ENCODE results near the gene SLC16A13.
"Not testable (repeated sequence)": the region's sequence is repeated elsewhere in the genome, so short reads cannot be mapped to it uniquely, and the experiment has no call there.

SLC16A13 gene, protein sequence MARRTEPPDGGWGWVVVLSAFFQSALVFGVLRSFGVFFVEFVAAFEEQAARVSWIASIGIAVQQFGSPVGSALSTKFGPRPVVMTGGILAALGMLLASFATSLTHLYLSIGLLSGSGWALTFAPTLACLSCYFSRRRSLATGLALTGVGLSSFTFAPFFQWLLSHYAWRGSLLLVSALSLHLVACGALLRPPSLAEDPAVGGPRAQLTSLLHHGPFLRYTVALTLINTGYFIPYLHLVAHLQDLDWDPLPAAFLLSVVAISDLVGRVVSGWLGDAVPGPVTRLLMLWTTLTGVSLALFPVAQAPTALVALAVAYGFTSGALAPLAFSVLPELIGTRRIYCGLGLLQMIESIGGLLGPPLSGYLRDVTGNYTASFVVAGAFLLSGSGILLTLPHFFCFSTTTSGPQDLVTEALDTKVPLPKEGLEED

DNA sequence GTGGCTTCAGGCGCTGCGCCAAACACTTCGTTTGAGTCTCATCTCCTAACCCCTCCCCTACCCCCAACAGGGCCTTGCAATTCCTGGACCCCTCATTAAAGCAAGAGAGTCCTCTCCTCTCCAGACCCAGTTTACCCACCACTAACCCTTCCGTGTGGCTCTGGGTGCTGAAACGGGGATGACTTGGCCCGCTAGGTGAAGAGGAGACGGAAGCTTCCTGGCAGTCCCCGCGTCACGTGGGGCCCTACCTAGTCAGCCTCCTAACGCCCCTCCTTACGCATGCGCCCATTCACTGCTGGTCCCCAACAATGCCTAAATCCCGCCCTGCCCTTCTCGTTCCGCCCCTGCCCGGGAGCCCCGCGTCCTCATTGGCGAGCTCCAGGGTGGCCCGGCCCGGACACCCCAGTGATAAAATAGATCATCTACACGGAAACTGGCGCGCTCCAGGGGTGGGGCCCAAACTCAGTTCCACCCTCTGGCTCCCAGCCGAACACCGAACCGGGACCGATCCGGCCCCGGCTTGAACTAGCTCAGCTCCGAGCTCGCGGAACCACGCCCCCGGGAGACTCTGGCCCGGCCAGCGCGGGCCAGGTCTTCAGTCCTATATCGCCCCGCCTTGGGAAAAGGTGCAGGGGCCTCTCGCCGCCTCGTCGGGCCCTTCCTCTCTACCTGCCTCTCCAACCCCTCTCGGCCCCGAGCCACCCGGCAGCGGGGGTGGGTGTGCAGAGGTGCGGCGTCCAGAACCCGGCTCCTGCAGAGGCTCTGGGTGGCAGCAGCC is at the start of gene SLC16A13:
Gene SLC16A13, plus strand, starts transcription at position 425 of the 778 bp plus-strand sequence. CDS start 368 bp downstream, outside the sequence.
- DNase-seq, result peak; percentile 98

DNA sequence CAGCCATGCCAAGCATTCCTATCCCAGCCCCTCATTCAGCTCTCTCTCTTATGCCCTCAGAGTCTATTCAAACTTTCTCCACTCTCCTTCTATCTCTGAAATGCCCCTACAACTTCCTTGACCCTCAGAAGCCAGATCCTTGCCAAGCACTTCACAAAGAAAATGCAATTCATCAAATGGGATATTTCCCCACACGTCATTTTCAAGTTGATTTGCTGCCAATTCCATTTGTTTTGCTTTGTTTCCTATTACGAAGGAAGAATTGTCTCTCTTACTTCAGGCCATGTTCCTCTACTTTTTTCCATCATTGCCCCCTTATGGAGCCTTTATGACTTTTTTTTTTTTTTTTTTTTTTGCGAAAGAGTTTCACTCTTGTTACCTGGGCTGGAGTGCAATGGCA is 49.1 kb upstream of the SLC16A13 start:
- no peak for DNase-seq

DNA sequence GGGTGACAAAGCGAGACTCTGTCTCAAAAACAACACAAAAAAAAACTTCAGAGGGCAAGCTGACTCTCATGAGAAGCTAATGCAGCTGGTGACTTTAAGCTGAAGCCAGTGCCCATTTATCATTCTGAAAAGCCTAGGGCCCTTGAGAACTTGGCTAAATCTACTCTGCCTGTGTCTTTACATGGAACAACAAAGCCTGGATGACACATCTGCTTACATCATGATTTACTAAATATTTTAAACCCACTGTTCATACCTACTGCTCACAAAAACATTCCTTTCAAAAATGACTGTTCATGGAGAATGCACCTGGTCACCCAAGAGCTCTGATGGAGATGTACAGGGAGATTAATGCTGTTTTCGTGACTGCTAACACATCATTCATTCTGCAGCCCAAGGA is 46.0 kb upstream of the SLC16A13 start:
- DNase-seq, result no peak

DNA sequence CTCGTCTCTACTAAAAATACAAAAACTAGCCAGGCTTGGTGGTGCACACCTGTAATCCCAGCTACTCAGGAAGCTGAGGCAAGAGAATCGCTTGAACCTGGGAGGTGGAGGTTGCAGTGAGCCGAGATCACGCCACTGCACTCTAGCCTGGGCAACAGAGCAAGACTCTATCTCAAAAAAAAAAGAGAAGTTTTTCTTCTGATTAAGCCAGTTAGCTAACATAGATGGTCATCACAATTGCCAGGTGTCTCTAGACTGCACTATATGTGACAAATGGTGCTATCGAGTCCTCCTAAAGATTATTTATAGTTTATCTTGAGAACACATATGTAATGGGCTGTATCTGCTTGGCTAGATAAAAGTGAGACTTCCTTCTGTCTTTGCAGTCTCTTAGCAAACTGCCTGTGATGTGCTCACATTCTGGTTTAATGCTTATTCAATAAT is 42.2 kb upstream of the SLC16A13 start:
- DNase-seq, result not testable (repeated sequence)

DNA sequence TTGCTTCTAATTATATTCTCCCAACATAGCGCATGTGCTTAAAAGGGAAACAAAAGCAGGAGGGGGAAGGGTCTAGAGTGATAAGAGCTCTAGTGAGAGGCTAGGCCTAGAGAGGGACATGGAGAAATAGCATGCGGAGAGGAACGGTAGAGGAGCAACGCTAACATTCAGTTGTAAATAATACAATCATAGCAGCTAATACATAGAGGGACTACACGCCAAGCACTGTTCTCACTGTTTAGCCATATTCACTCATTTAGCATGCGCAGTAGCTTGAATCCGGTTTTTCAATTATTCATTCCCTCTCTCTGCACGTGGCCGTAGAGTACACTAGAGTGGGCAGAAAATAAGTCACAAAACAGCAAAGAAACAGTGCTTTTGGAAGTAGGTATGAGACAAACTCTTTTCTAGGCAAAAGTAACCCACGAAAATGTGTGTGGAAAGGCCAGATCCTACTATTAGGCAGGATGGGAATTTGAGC is 41.7 kb upstream of the SLC16A13 start:
- no peak for DNase-seq

DNA sequence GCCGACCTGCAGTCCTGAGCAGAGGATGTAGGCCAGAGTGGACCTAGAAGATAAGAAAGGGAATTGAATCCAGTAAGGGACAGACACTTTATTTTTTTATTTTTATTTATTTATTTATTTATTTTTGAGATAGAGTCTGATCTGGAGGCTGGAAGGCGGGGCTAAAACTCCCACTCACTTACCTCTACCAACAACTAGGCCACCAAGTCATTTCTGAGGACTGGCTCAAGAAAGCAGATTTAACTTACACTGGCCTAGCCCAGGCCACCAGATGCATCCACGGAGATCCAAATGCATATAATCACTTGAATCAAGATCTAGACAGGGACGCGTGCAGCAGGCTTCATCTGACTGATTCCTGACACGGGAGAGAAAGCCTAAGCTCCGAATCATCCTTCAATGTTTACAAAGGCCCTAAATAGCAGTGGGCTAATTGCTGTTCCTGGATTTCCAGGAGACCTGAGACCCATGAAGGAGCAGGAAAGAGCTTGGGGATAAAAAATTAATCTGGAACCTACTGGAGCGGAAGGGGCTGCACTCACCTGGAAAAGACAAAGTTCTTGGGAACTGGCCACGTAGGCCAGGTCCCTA is 41.1 kb upstream of the SLC16A13 start:
- no peak for DNase-seq

DNA sequence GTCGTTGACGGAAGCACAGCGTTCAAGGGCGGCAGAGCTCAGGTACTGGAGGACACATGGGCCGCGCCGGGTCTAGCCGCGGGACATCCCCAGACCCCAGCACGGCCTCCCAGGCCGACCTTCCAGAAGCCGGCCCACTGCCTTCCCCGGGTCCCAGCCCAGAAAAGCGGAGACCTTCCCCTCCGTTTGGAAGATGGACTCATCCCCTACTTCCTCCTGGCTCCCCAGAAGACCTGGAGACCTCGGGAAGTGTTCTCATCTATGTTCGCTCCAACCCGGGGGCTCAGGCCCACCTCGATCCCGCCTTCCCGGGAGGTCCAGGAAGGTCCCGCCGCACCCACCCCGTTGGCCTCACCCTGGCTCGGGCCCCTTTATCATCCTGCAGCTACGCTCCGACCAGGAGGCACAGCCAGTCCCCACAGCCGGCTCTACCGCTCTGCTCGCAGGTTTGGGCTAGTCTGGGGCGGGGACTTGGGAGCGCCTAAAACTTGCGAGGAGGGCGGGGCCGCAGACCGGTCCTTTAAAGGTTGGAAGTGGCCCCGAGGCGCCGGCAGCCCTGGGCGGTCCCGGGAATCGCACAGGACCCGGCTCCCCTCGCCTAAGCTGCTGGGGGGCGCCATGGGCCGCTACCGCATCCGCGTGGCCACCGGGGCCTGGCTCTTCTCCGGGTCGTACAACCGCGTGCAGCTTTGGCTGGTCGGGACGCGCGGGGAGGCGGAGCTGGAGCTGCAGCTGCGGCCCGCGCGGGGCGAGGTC is 40.1 kb upstream of the SLC16A13 start, which contains the start of gene ALOX12:
Gene ALOX12, plus strand, starts transcription at position 550 of the 756 bp plus-strand sequence. Its CDS starts 69 bp downstream, at position 619.
- DNase-seq, result no peak

DNA sequence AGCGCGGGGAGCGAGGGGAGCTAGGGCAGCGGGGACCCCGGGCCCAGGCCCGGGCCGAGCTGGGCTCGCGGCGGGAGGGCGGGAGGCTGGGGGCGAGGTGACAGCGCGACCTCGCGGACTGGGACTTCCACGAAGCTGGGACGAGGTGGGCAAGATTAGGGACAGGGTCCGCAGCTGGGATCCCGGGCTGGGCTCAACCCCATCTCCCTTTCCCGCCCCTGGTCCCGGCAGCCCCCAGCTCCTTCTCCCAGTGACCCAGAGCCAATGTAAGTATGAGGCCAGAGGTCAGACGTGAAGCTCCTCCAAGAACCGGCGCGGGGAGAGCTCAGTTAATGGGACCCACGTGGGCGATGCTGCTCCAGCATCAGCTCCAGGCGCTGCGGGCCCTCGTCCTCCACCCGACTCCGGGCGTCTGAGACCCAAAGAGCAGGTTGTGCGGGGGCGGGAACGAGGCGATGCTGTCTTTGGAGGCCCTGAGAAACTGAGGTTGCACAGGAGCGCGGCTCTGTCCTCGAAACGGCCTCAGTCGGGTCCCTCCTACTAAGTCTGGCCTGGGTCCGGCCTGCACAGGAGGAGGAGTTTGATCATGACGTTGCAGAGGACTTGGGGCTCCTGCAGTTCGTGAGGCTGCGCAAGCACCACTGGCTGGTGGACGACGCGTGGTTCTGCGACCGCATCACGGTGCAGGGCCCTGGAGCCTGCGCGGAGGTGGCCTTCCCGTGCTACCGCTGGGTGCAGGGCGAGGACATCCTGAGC is 39.4 kb upstream of the SLC16A13 start:
- no peak for DNase-seq

DNA sequence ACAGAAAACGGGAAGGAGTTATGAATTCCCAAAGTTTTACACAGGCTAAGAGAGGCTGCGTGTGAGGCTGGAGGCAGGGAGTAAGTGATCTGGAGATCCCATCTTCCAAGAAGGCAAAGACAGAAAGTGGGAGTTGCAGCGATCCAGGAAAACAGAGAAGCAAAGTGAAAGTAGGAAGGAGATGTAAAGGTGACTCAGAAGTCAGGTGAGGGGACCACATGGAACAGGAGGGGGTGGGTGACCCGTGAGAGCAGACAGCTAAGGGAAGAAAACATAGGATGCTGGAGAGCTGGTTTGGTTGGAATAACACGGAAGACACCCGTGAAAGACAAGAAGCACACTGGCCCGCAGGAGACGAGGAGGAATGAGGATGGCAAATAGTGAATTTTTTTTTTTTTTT is 38.6 kb upstream of the SLC16A13 start:
- DNase-seq, result no peak

DNA sequence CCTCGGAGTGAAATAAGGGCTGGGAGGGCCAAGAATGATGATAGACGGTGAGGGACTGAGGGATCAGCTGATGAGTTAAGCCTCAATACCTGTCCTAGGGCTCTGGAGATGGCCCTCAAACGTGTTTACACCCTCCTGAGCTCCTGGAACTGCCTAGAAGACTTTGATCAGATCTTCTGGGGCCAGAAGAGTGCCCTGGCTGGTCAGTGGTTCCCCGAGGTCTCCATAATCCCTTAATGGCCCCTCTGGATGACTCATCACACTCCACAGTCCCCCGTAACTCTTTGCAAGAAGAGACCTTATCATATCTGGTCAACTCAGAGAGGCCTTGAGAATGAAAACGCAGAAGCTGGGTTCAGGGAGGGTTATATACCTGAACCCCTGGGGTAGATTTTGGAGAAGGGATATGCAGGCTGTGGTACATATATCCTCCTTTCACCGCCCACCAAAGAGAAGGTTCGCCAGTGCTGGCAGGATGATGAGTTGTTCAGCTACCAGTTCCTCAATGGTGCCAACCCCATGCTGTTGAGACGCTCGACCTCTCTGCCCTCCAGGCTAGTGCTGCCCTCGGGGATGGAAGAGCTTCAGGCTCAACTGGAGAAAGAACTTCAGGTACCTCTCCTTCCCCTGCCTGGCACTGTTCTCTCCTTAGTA is 36.8 kb upstream of the SLC16A13 start:
- DNase-seq, result no peak

DNA sequence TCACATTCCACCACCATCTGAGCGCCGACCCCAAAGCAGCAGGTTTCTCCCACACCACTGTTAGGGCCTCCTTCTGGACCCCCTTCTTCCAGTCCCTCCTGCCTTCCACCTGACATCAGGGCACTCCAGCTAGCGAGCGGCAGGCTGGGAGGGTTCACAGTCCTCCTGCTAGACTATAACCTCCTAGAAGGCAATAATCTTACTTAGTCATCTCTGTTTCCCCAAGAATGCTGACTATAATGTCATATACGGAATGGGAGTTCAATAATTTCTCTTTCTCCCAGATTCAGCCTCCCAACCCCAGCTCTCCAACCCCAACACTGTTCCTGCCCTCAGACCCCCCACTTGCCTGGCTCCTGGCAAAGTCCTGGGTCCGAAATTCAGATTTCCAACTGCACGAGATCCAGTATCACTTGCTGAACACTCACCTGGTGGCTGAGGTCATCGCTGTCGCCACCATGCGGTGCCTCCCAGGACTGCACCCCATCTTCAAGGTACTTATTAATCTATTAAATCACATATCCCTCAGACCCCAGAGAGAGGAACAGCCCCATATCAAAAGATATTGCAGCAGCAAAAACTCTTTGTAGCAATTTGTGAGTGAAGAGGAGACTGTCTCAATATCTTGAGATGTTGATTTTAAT is 34.4 kb upstream of the SLC16A13 start:
- no peak for DNase-seq

DNA sequence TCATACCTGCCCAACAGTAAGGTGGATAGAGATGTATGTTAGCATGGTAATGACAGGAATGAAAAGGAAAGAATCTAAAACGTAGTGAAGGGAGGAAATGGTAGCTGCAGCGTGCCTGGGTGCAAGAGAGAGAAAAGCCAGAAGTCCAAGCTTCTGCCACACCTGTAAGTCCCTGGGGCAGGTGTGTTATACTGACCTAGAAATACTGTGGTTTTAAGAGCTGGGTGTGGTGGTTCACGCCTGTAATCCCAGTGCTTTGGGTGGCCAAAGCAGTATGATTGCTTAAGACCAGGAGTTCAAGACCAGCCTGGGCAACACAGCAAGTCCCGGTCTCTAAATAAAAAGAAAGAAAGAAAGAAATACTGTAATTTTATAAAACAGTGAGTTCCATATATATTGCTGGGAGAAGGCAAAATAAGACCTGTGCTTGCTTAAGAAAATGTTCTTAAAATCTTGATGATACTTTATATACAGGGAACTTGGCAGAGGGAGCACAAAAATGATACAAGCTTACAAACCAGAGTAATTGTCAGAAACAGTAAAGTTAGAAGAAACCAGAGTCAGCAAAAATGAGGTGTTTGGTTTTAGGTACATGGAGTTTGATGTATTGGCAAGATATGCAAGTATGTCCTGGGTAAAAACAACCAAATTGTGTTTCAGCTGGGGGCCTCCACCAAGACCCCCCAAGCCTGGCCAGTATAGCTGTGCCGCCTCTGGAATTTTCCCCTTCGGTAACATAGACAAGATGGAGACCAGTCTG is 33.3 kb upstream of the SLC16A13 start:
- no peak for DNase-seq

DNA sequence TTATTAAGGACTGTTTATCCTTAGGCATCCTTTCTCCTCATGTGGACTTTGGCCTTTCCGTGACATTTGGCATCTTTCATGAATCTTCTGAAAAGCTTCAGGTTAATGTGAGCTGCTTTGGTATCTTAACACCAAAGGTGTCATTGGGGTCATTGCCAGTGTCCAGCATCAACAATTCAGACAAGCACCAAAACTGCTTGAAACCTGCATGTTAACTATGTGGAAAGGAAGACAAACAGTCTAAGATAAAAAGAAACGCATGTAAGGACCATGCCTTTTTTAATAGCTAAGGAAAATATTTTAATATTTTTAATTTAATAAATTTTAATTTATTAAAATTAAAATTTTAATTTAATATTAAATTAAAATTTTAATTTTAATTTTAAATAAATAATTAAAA is 32.1 kb upstream of the SLC16A13 start:
- DNase-seq, result no peak

DNA sequence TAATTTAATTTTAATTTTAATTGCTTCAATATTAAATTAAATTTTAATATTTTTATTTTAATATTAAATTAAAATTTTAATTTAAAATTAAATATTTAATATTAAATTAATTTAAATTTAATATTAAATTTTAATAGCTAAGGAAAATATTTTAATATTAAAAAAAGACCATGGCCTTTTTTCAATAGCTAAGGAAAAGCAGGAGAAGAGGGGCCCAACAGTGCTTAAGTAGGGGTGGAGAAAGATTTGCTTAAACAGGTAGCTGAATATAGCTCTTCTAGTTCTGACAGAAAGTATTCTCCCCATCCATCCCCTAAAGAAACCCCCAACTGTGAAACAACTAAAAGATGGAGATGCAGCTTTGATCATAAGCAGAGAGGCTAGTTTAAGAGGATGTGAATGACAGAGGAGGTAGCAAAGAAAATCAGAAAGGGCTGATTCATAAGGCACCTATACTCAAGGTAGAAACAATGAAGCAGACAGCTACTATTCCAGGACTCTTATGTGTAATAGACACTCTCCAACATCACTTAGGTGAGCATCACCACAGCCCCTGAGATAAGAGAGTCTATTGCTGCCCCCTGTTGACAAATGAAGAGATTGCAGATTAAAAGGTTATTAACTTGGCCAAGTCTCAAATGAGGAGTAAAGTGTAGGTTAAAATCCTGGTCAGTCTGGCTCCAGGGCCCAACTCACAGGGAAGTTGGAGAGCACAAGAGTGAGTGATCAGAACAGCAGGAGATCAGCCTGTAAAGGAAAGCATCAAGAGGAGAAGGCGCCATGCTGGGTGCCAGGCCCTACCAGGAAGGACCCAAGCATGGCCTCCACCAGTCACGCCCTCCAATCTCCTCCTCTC is 31.2 kb upstream of the SLC16A13 start:
- peak; percentile 33 for DNase-seq

DNA sequence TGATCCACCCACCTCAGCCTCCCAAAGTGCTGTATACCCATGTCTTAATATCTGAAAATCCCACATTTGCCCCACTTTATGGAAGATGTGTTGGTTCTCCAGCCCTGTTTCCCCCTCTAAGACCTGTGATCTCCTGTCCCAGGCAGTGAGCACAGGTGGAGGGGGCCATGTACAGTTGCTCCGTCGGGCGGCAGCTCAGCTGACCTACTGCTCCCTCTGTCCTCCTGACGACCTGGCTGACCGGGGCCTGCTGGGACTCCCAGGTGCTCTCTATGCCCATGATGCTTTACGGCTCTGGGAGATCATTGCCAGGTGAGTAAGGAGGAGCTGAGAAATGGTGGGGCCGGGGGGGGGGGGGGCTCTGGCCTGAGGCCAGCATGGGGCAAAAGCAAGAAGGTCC is 30.1 kb upstream of the SLC16A13 start:
- DNase-seq, result no peak

DNA sequence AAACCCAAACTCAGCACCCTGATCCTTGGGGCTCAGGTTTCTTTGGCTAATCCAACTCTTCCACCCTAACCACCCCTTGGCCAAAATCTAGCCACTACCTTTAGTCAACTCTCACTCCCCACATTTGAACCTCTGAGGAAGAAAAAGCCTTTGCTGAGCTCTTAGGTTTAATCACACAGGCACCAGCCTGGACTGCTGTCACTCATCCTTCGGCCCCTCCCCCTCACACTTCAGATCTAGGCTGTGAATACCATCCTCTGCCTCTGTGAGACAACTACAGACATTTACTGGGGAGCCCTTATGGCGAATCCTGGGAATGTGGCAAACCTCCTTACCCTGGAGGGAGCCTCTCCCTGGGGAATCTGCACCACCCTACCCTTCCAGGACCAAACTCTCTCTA is 28.7 kb upstream of the SLC16A13 start:
- DNase-seq, result no peak

DNA sequence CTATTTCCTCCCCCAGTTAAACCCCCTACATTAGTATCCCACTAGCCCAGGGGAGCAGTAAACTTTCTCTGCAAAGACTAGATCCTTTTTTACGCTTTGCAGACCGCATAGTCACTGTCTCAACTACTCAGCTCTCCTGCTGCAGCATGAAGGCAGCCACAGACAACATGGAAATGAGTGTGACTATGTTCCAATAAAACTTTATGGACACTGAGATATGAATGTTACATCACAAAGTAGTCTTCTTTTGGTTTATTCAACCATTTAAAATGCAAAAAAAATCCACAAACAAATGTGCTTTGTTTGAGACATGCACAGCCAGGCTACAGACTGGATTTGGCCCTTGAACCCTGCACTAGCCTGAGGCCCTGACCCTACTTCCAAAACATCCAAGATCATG is 25.3 kb upstream of the SLC16A13 start:
- DNase-seq, result no peak

DNA sequence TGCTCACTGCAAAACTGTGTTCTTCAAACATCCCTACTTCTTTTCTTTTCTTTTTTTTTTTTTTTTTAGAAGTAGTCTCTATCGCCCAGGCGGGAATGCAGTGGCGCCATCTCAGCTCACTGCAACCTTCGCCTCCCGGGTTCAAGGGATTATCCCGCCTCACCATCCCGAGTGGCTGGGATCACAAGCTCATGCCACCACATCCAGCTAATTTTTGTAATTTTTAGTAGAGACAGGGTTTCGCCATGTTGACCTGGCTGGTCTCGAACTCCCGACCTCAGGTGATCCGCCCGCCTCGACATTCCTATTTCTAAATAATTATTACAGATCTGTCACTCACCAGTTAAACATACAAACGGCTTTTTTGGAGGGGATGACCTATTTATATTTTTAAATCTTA is 24.4 kb upstream of the SLC16A13 start:
- DNase-seq, result no peak

DNA sequence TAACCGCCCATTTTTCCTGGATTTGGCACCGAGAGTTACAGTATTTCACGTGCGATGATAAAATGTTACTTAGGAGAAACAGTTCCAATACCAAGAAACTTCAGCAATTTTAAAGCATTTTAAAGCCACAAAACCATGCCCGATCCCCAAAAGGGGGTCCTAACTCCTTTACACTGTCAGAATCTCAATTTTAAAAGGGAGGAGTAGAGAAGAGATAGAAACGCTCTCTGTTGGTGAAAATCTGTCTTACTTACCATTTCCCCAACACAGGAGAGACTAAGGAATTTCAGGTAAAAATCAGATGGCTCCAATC is 23.9 kb upstream of the SLC16A13 start:
- no peak for DNase-seq
